ENCODE results near the gene AVPI1. TPM values are rescaled to one million over a fixed set of nuclear protein-coding genes. Genes with fewer than 3 reads are reported as not detected.

AVPI1 gene
- polyA plus RNA-seq, 3 donors = 2.0 to 11.2 (median 2.9) TPM

- Histone ChIP-seq H3K4me1 (ENCODE audit: control insufficient read depth in 1 of 2, insufficient read depth in 2 of 2, low read length in 2 of 2) (peaks cover 14 to 17% of the 10 kb centered on the region in 2 donors), H3K36me3 (replicated peaks in 1 of 2; ENCODE audit: control insufficient read depth in 1 of 2, insufficient read depth in 2 of 2, low read length in 2 of 2) (no peaks in the 10 kb centered on the region), H4K20me1 (ENCODE audit: insufficient read depth, low read length) (no peaks in the 10 kb centered on the region), H3K9me3 (replicated peaks in 1 of 2; ENCODE audit: control insufficient read depth in 1 of 2, insufficient read depth in 1 of 2, low read length in 2 of 2) (no peaks in the 10 kb centered on the region), H2AFZ (ENCODE audit: insufficient read depth, low read depth, low read length, poor library complexity, severe bottlenecking) (no peak overlapping the region), H3K4me3 (replicated peaks in 1 of 3; ENCODE audit: low read depth in 2 of 3, low read length in 3 of 3) (no peak overlapping the region), H3K79me2 (ENCODE audit: insufficient read depth, low read length) (no peaks in the 10 kb centered on the region), H3K27ac (ENCODE audit: low read depth in 1 of 2, low read length in 2 of 2) (no peak overlapping the region), H3K27me3 (ENCODE audit: control insufficient read depth in 2 of 2, insufficient read depth in 2 of 2, low read length in 2 of 2) (no peaks in the 10 kb centered on the region), H3K9ac (ENCODE audit: insufficient read depth, low read length, poor library complexity, severe bottlenecking) (no peak overlapping the region), H3K4me2 (replicated peaks; ENCODE audit: extremely low read depth, low read length, poor library complexity, severe bottlenecking) (no peak overlapping the region)
- peak overlapping the region in 1 of 7 donors; percentile 37 for H3K27ac Mint-ChIP-seq
- peaks cover 0 to 5% (median 0%) of the 10 kb centered on the region in 7 donors for H3K9me3 Mint-ChIP-seq
- intact Hi-C loops (cut with micrococcal nuclease) = no loop called here
- peaks cover 16% of the 10 kb centered on the region for H3K4me1 Mint-ChIP-seq
- TF ChIP-seq CTCF (IDR thresholded peaks at IDR 0.05) = no peak
- DNase-seq = no peak
- 40% methylated on average over 1 of the region's 5 CpGs for WGBS (ENCODE audit: insufficient coverage)
- no peaks in the 10 kb centered on the region for H3K36me3 Mint-ChIP-seq
- peaks cover 0 to 2% (median 2%) of the 10 kb centered on the region in 3 donors for H3K27me3 Mint-ChIP-seq (ENCODE audit: low read depth in 3 of 3)
- H3K4me3 Mint-ChIP-seq = no peak overlapping the region
Observed at GRCh38 chr10:97729014-97729413, 42.0 kb upstream of the AVPI1 start.

GRCh38 chr10:97726636-97727178 is 39.7 kb upstream of the AVPI1 start:
- Histone ChIP-seq H3K4me1 (ENCODE audit: control insufficient read depth in 1 of 2, insufficient read depth in 2 of 2, low read length in 2 of 2) (peaks cover 15 to 18% of the 10 kb centered on the region in 2 donors), H3K36me3 (replicated peaks in 1 of 2; ENCODE audit: control insufficient read depth in 1 of 2, insufficient read depth in 2 of 2, low read length in 2 of 2) (no peaks in the 10 kb centered on the region), H3K4me2 (replicated peaks; ENCODE audit: extremely low read depth, low read length, poor library complexity, severe bottlenecking) (no peak overlapping the region), H3K9ac (ENCODE audit: insufficient read depth, low read length, poor library complexity, severe bottlenecking) (no peak overlapping the region), H3K9me3 (replicated peaks in 1 of 2; ENCODE audit: control insufficient read depth in 1 of 2, insufficient read depth in 1 of 2, low read length in 2 of 2) (no peaks in the 10 kb centered on the region), H3K79me2 (ENCODE audit: insufficient read depth, low read length) (no peaks in the 10 kb centered on the region), H4K20me1 (ENCODE audit: insufficient read depth, low read length) (no peaks in the 10 kb centered on the region), H3K27me3 (ENCODE audit: control insufficient read depth in 2 of 2, insufficient read depth in 2 of 2, low read length in 2 of 2) (no peaks in the 10 kb centered on the region), H3K4me3 (replicated peaks in 1 of 3; ENCODE audit: low read depth in 2 of 3, low read length in 3 of 3) (no peak overlapping the region), H2AFZ (ENCODE audit: insufficient read depth, low read depth, low read length, poor library complexity, severe bottlenecking) (no peak overlapping the region), H3K27ac (ENCODE audit: low read depth in 1 of 2, low read length in 2 of 2) (no peak overlapping the region)
- WGBS (ENCODE audit: insufficient coverage) = 92% methylated on average over 3 of the region's 8 CpGs
- no peak for DNase-seq
- no peak for TF ChIP-seq CTCF (IDR thresholded peaks at IDR 0.05)
- no peak overlapping the region for H3K4me3 Mint-ChIP-seq
- intact Hi-C loops (cut with micrococcal nuclease) = no loop called here
- H3K27ac Mint-ChIP-seq = no peak overlapping the region
- peaks cover 0 to 2% (median 0%) of the 10 kb centered on the region in 3 donors for H3K27me3 Mint-ChIP-seq (ENCODE audit: low read depth in 3 of 3)
- peaks cover 3 to 4% of the 10 kb centered on the region in 2 donors for H3K36me3 Mint-ChIP-seq
- H3K9me3 Mint-ChIP-seq = peaks cover 0 to 5% (median 0%) of the 10 kb centered on the region in 7 donors
- H3K4me1 Mint-ChIP-seq = peaks cover 16% of the 10 kb centered on the region

Measured in CD14-positive monocyte (primary cell).